Activated B cell treated with CpG ODN at 0.5 μM for 24 hours (primary cell): ENCODE measurements around the gene EEF1G. TPM values are rescaled to one million over a fixed set of nuclear protein-coding genes. Genes with fewer than 3 reads are reported as not detected.
"Not testable (repeated sequence)": the region's sequence is repeated elsewhere in the genome, so short reads cannot be mapped to it uniquely, and the experiment has no call there.

Source experiments
- ATAC-seq: fragments of 200-7000 bp; cut with Tn5 transposase; one replicate; pipeline ENCODE4 v1.10.0; 2021; ENCODE audit warnings: low read depth, mild to moderate bottlenecking, moderate library complexity
- CTCF ChIA-PET: fragments of 350-600 bp; sonication (Branson Sonifier 250); formaldehyde crosslinking; loops from one replicate; lab custom pipeline; 2021; ENCODE audit warnings: antibody characterized with exemption; lab: Charles Lee
- POLR2A ChIA-PET: fragments of 350-600 bp; sonication (Branson Sonifier 250); formaldehyde crosslinking; loops from one replicate; lab custom pipeline; 2021; ENCODE audit warnings: antibody characterized with exemption; lab: Charles Lee
- DNase-seq: peaks from one replicate; pipeline ENCODE4 v3.0.0; 2022
- H3K27ac Mint-ChIP-seq: one replicate; pipeline ENCODE4 v1.8.0; 2020; ENCODE audit warnings: mixed read lengths
- H3K27me3 Mint-ChIP-seq: one replicate; pipeline ENCODE4 v1.8.0; 2021; ENCODE audit warnings: mixed read lengths
- H3K36me3 Mint-ChIP-seq: one replicate; pipeline ENCODE4 v1.8.0; 2021; ENCODE audit warnings: low read depth, mixed read lengths
- H3K4me1 Mint-ChIP-seq: one replicate; pipeline ENCODE4 v1.8.0; 2021; ENCODE audit warnings: mixed read lengths
- H3K4me3 Mint-ChIP-seq: one replicate; pipeline ENCODE4 v1.8.0; 2020; ENCODE audit warnings: mild to moderate bottlenecking, mixed read lengths
- H3K9me3 Mint-ChIP-seq: one replicate; pipeline ENCODE4 v1.8.0; 2020; ENCODE audit warnings: mixed read lengths
- CTCF ChIP-seq: fragments of 200-600 bp; IDR thresholded peaks from one replicate; pipeline ENCODE4 v1.8.0; 2022; ENCODE audit warnings: antibody characterized with exemption, mild to moderate bottlenecking
- intact Hi-C: fragments of 100-400 bp; cut with micrococcal nuclease; formaldehyde crosslinking; loops from one replicate; pipeline ENCODE4 v1.15.1; 2024
- total RNA-seq: library from RNA; stranded (reverse); gene quantifications from 2 replicates; pipeline ENCODE4 v1.2.3, GENCODE V29; 2022

EEF1G gene
- total RNA-seq, 1 donor from 2014 or later, result 2,373 TPM

GRCh38 chr11:62588966-62589637 is 15.4 kb upstream of the EEF1G start:
- ChIA-PET POLR2A (interaction anchor here (0.5 to 1.7 kb wide), 8 partner anchors 12 to 217 kb away, joined by 3 to 6 read pairs (median 4); partner anchors contain the start of genes C11orf98, CSKMT, INTS5 and MTA2), CTCF (interaction anchor here (1.1 kb wide), 1 partner anchor 46 kb away, joined by 5 read pairs; no protein-coding TSS in a partner anchor)
- Mint-ChIP-seq H3K27ac (no peak overlapping the region), H3K36me3 (peaks cover 49% of the 10 kb centered on the region), H3K4me1 (peaks cover 48% of the 10 kb centered on the region), H3K9me3 (no peaks in the 10 kb centered on the region), H3K4me3 (no peak overlapping the region), H3K27me3 (no peaks in the 10 kb centered on the region)
- intact Hi-C loops, result no loop called here
- ATAC-seq (no peak), DNase-seq (no peak)
- TF ChIP-seq CTCF, result no peak

GRCh38 chr11:62585356-62585755 is 11.7 kb upstream of the EEF1G start:
- DNase-seq, H3K9me3 Mint-ChIP-seq, H3K4me3 Mint-ChIP-seq, ATAC-seq, intact Hi-C loops, H3K27ac Mint-ChIP-seq, H3K27me3 Mint-ChIP-seq: not testable (repeated sequence)
- ChIA-PET POLR2A (interaction anchor here (0.8 kb wide), 1 partner anchor 296 kb away, joined by 3 read pairs; no protein-coding TSS in a partner anchor), CTCF (interaction anchor here (1.6 kb wide), 1 partner anchor 161 kb away, joined by 3 read pairs; no protein-coding TSS in a partner anchor)
- Mint-ChIP-seq H3K4me1 (peaks cover 13% of the 10 kb centered on the region), H3K36me3 (peaks cover 47% of the 10 kb centered on the region)

- CTCF ChIA-PET, DNase-seq, ATAC-seq, H3K9me3 Mint-ChIP-seq, H3K4me3 Mint-ChIP-seq, H3K27me3 Mint-ChIP-seq, H3K4me1 Mint-ChIP-seq, H3K27ac Mint-ChIP-seq, intact Hi-C loops, POLR2A ChIA-PET: not testable (repeated sequence)
- H3K36me3 Mint-ChIP-seq, result peaks cover 53% of the 10 kb centered on the region
Observed at GRCh38 chr11:62581735-62582134, 8.0 kb upstream of the EEF1G start.

- ATAC-seq (no peak), DNase-seq (no peak)
- H3K4me3 Mint-ChIP-seq, result no peak overlapping the region
- peaks cover 55% of the 10 kb centered on the region for H3K36me3 Mint-ChIP-seq
- TF ChIP-seq CTCF, result no peak
- intact Hi-C loops, result no loop called here
- no peak overlapping the region for H3K27ac Mint-ChIP-seq
- H3K27me3 Mint-ChIP-seq, result no peaks in the 10 kb centered on the region
- CTCF ChIA-PET, result no interaction called here
- peaks cover 1% of the 10 kb centered on the region for H3K4me1 Mint-ChIP-seq
- POLR2A ChIA-PET, result interaction anchor here (0.5 to 1.5 kb wide), 3 partner anchors 10 to 180 kb away, joined by 3 to 9 read pairs (median 8); partner anchors contain the start of genes POLR2G and TUT1
- H3K9me3 Mint-ChIP-seq, result no peaks in the 10 kb centered on the region
Observed at GRCh38 chr11:62580959-62581715, 7.4 kb upstream of the EEF1G start.

GRCh38 chr11:62579252-62579651 is 5.6 kb upstream of the EEF1G start:
- Mint-ChIP-seq H3K27me3 (no peaks in the 10 kb centered on the region), H3K27ac (no peak overlapping the region), H3K9me3 (no peaks in the 10 kb centered on the region), H3K4me3 (no peak overlapping the region), H3K36me3 (peaks cover 55% of the 10 kb centered on the region), H3K4me1 (peaks cover 11% of the 10 kb centered on the region)
- POLR2A ChIA-PET, result no interaction called here
- DNase-seq (no peak), ATAC-seq (no peak)
- TF ChIP-seq CTCF, result no peak
- CTCF ChIA-PET, result no interaction called here
- intact Hi-C loops, result no loop called here

- intact Hi-C loops, result no loop called here
- CTCF ChIA-PET, result interaction anchor here (0.6 kb wide), 1 partner anchor 10 kb away, joined by 5 read pairs; no protein-coding TSS in a partner anchor
- Mint-ChIP-seq H3K27ac (no peak overlapping the region), H3K27me3 (no peaks in the 10 kb centered on the region), H3K4me3 (no peak overlapping the region), H3K36me3 (peaks cover 57% of the 10 kb centered on the region), H3K9me3 (no peaks in the 10 kb centered on the region), H3K4me1 (peaks cover 17% of the 10 kb centered on the region)
- no peak for TF ChIP-seq CTCF
- ATAC-seq (no peak), DNase-seq (no peak)
- POLR2A ChIA-PET, result no interaction called here
Observed at GRCh38 chr11:62578541-62578940, 4.8 kb upstream of the EEF1G start.
